ENCODE measurements around the gene EXOC6B. TPM values are rescaled to one million over a fixed set of nuclear protein-coding genes. Genes with fewer than 3 reads are reported as not detected.
A peak's percentile ranks its signal among the peaks of the same experiment; 100 is the strongest.

The EXOC6B gene
- total and polyA plus RNA-seq, 7 donors: 4.4 to 26.8 (median 14.1) TPM

- no peak for TF ChIP-seq CTCF (IDR thresholded peaks at IDR 0.05)
- no peak for DNase-seq
- ATAC-seq: no peak
- Histone ChIP-seq H3K36me3 (ENCODE audit: insufficient read depth in 1 of 2, low read depth in 1 of 2) (no peaks in the 10 kb centered on the region), H3K27me3 (ENCODE audit: insufficient read depth in 3 of 3, low read length in 2 of 3) (no peaks in the 10 kb centered on the region), H3K9me3 (no peaks in the 10 kb centered on the region), H3K27ac (no peak overlapping the region), H3K4me3 (no peak overlapping the region), H3K4me1 (no peaks in the 10 kb centered on the region)
- intact Hi-C loops (cut with DNase I): no loop called here
- 83 to 93% (median 90%) methylated on average over 2 of the region's 2 CpGs for WGBS, 3 donors
These were observed 218.6 kb downstream of the EXOC6B start for GRCh38 chr2:72607189-72607588.

- Histone ChIP-seq H3K27me3 (ENCODE audit: insufficient read depth in 3 of 3, low read length in 2 of 3) (no peaks in the 10 kb centered on the region), H3K27ac (no peak overlapping the region), H3K4me1 (no peaks in the 10 kb centered on the region), H3K36me3 (ENCODE audit: insufficient read depth in 1 of 2, low read depth in 1 of 2) (no peaks in the 10 kb centered on the region), H3K9me3 (no peaks in the 10 kb centered on the region), H3K4me3 (no peak overlapping the region)
- 89% methylated on average over 3 of the region's 3 CpGs for WGBS, 3 donors
- no peak for ATAC-seq
- intact Hi-C loops (cut with DNase I): no loop called here
- no peak for DNase-seq
- peak; percentile 57 for TF ChIP-seq CTCF (IDR thresholded peaks at IDR 0.05)
These were observed 219.9 kb downstream of the EXOC6B start for GRCh38 chr2:72605836-72606442.

- intact Hi-C loops (cut with DNase I): no loop called here
- DNase-seq (no peak), ATAC-seq (no peak)
- Histone ChIP-seq H3K36me3 (ENCODE audit: insufficient read depth in 1 of 2, low read depth in 1 of 2) (no peaks in the 10 kb centered on the region), H3K4me3 (no peak overlapping the region), H3K27me3 (ENCODE audit: insufficient read depth in 3 of 3, low read length in 2 of 3) (no peaks in the 10 kb centered on the region), H3K4me1 (no peaks in the 10 kb centered on the region), H3K27ac (no peak overlapping the region), H3K9me3 (no peaks in the 10 kb centered on the region)
- no peak for TF ChIP-seq CTCF (IDR thresholded peaks at IDR 0.05)
These were observed 221.4 kb downstream of the EXOC6B start for GRCh38 chr2:72604468-72604867.

GRCh38 chr2:72603481-72603880 lies 222.4 kb downstream of the EXOC6B start:
- Histone ChIP-seq H3K27me3 (ENCODE audit: insufficient read depth in 3 of 3, low read length in 2 of 3) (no peaks in the 10 kb centered on the region), H3K9me3 (no peaks in the 10 kb centered on the region), H3K4me3 (no peak overlapping the region), H3K27ac (no peak overlapping the region), H3K36me3 (ENCODE audit: insufficient read depth in 1 of 2, low read depth in 1 of 2) (no peaks in the 10 kb centered on the region), H3K4me1 (no peaks in the 10 kb centered on the region)
- ATAC-seq: no peak
- TF ChIP-seq CTCF (IDR thresholded peaks at IDR 0.05): no peak
- WGBS, 3 donors: 74 to 80% (median 75%) methylated on average over 2 of the region's 2 CpGs
- intact Hi-C loops (cut with DNase I): no loop called here
- DNase-seq: no peak

- Histone ChIP-seq H3K27ac (no peak overlapping the region), H3K27me3 (ENCODE audit: insufficient read depth in 3 of 3, low read length in 2 of 3) (no peaks in the 10 kb centered on the region), H3K4me3 (no peak overlapping the region), H3K4me1 (no peaks in the 10 kb centered on the region), H3K36me3 (ENCODE audit: insufficient read depth in 1 of 2, low read depth in 1 of 2) (no peaks in the 10 kb centered on the region), H3K9me3 (no peaks in the 10 kb centered on the region)
- no peak for ATAC-seq
- no peak for DNase-seq
- 83 to 85% (median 84%) methylated on average over 3 of the region's 3 CpGs for WGBS, 3 donors
- intact Hi-C loops (cut with DNase I): no loop called here
- no peak for TF ChIP-seq CTCF (IDR thresholded peaks at IDR 0.05)
These were observed 223.1 kb downstream of the EXOC6B start for GRCh38 chr2:72602711-72603110.
